Chondrocyte (in vitro differentiated cells): ENCODE measurements around the gene MTM1. TPM values are rescaled to one million over a fixed set of nuclear protein-coding genes. Genes with fewer than 3 reads are reported as not detected.

Experiments
- DNase-seq: peaks from one replicate; pipeline ENCODE4 v3.0.0; 2021; ENCODE audit warnings: mixed read lengths, low spot score
- H3K27ac Mint-ChIP-seq: one replicate; pipeline ENCODE4 v1.8.0; 2021; ENCODE audit warnings: mild to moderate bottlenecking, moderate library complexity, mixed read lengths; ENCODE audit not compliant: unreplicated experiment
- H3K27me3 Mint-ChIP-seq: 2 replicates; pipeline ENCODE4 v1.8.0; 2021; ENCODE audit warnings: low read depth, mixed read lengths
- H3K36me3 Mint-ChIP-seq: 2 replicates; pipeline ENCODE4 v1.8.0; 2021; ENCODE audit warnings: low read depth, mixed read lengths
- H3K4me1 Mint-ChIP-seq: 2 replicates; pipeline ENCODE4 v1.8.0; 2021; ENCODE audit warnings: low read depth, mild to moderate bottlenecking, mixed read lengths
- H3K4me3 Mint-ChIP-seq: one replicate; pipeline ENCODE4 v1.8.0; 2021; ENCODE audit warnings: mild to moderate bottlenecking, moderate library complexity, mixed read lengths; ENCODE audit not compliant: unreplicated experiment
- H3K9me3 Mint-ChIP-seq: 2 replicates; pipeline ENCODE4 v1.8.0; 2021; ENCODE audit warnings: low read depth, mixed read lengths
- total RNA-seq: library from RNA; stranded (reverse); gene quantifications from 3 replicates; pipeline ENCODE4 v1.2.1, GENCODE V29; 2021
- TF ChIP-seq, protein P1 (sequence below): fragments of 200-600 bp; sonication (generic); IDR thresholded peaks from 2 replicates; pipeline ENCODE4 v1.5.0; 2021; ENCODE audit warnings: antibody characterized with exemption, mild to moderate bottlenecking, moderate library complexity

The MTM1 gene
- total RNA-seq, 1 donor from 2014 or later = 10.1 TPM

DNA sequence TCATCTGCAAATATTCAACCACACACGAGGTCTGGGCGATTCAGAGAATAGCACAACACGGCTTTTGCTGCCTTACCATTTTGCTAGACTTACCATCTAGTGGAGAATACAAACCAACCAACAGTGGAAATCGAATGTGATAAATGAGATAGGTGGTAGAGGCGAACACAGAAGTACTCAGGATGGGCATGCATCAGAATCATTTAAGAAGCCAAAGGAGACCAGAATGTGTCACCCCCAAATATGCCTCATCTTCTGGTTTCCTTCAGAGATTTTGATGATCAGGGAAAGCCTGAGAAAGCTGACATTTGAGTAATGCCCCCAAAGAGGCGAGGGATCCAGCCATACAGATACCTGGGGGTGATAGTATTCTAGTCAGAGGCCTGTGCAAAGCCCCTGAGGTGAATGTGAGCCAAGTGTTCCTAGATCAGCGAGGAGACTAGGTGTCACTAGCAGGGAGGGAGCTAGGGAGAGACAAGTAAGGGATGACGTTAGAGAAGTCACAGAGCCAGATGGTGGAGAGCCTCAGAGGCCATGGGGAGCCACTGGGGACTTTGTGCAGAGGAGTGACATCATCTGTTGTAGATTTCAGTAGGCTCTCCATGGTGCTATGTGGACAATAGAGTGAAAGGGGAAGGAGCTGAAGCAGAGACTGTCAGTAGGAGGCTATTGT is 126.5 kb downstream of the MTM1 start:
- DNase-seq = no peak
- Mint-ChIP-seq H3K27ac (peak overlapping the region; percentile 46), H3K27me3 (no peaks in the 10 kb centered on the region), H3K4me3 (no peak overlapping the region), H3K9me3 (peaks cover 12% of the 10 kb centered on the region), H3K36me3 (no peaks in the 10 kb centered on the region), H3K4me1 (peaks cover 36% of the 10 kb centered on the region)
- TF ChIP-seq, protein P1, sequence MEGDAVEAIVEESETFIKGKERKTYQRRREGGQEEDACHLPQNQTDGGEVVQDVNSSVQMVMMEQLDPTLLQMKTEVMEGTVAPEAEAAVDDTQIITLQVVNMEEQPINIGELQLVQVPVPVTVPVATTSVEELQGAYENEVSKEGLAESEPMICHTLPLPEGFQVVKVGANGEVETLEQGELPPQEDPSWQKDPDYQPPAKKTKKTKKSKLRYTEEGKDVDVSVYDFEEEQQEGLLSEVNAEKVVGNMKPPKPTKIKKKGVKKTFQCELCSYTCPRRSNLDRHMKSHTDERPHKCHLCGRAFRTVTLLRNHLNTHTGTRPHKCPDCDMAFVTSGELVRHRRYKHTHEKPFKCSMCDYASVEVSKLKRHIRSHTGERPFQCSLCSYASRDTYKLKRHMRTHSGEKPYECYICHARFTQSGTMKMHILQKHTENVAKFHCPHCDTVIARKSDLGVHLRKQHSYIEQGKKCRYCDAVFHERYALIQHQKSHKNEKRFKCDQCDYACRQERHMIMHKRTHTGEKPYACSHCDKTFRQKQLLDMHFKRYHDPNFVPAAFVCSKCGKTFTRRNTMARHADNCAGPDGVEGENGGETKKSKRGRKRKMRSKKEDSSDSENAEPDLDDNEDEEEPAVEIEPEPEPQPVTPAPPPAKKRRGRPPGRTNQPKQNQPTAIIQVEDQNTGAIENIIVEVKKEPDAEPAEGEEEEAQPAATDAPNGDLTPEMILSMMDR = no peak

DNA sequence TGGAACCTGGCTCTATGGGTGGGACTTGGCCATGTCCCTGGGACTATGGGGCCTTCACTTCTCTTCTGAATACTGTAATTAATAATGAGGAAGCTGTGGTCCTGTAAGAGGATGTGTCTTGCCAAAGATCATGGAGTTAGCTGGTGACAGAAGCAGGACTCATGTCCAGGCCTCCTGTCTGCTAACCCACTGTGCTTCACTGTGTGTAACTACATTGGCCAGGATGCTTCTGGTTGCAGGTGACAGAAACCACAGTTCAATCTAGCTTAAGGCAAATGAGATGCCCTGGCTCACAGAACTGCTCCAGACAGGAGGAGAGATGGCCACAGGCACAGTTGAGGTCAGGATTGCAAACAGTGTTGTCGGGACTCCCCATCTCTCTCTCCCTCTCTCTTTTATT is 127.9 kb downstream of the MTM1 start:
- H3K4me3 Mint-ChIP-seq = no peak overlapping the region
- peak overlapping the region; percentile 57 for H3K27ac Mint-ChIP-seq

GRCh38 chrX:150696866-150697265 is 128.4 kb downstream of the MTM1 start:
- Mint-ChIP-seq H3K36me3 (no peaks in the 10 kb centered on the region), H3K4me3 (no peak overlapping the region), H3K27me3 (no peaks in the 10 kb centered on the region), H3K4me1 (peaks cover 39% of the 10 kb centered on the region), H3K9me3 (no peaks in the 10 kb centered on the region), H3K27ac (no peak overlapping the region)
- no peak for DNase-seq
- TF ChIP-seq, protein P1 = no peak

More for the DNA sequence above, 127.9 kb downstream of the MTM1 start:
- Mint-ChIP-seq H3K4me1 (peaks cover 39% of the 10 kb centered on the region), H3K27me3 (no peaks in the 10 kb centered on the region), H3K9me3 (peaks cover 4% of the 10 kb centered on the region), H3K36me3 (no peaks in the 10 kb centered on the region)
- no peak for DNase-seq
- TF ChIP-seq, protein P1 = no peak

DNA sequence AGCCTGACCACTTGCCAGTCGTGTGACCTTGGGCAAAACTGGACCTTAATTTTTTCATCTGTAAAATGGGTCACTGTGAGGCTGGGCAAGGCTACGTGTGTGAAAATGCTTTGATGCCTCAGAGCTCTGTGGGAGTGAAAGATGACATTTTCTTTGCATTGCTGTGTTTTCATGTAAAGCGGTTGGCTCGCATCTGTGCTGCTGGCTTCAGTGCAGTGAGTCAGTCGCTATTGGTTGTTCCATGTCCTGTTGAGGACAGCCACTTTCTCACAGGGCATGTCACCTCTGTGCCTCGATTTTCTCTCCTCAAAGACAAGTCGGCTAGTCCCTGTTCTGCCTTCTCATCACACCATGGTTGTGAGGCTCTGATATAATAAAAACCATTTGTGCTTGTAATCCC is 129.2 kb downstream of the MTM1 start:
- Mint-ChIP-seq H3K9me3 (no peaks in the 10 kb centered on the region), H3K27me3 (no peaks in the 10 kb centered on the region), H3K27ac (peak overlapping the region; percentile 77), H3K4me1 (peaks cover 34% of the 10 kb centered on the region), H3K4me3 (no peak overlapping the region), H3K36me3 (no peaks in the 10 kb centered on the region)
- no peak for DNase-seq
- TF ChIP-seq, protein P1 = no peak

GRCh38 chrX:150698981-150699380 is 130.6 kb downstream of the MTM1 start:
- Mint-ChIP-seq H3K9me3 (no peaks in the 10 kb centered on the region), H3K27me3 (no peaks in the 10 kb centered on the region), H3K4me1 (peaks cover 39% of the 10 kb centered on the region), H3K36me3 (no peaks in the 10 kb centered on the region), H3K4me3 (no peak overlapping the region), H3K27ac (no peak overlapping the region)
- TF ChIP-seq, protein P1 = no peak
- no peak for DNase-seq
